ENCODE results near the gene TRIM65.

GRCh38 chr17:75864448-75864871 is 32.3 kb downstream of the TRIM65 start:
- no peak for TF ChIP-seq POLR2A (IDR thresholded peaks at IDR 0.05; ENCODE audit: low read depth)
- no peak for TF ChIP-seq CTCF (IDR thresholded peaks at IDR 0.05)

Measured in esophagus muscularis mucosa (tissue), 3 donors.